Fibroblast of the conjunctiva (primary cell): ENCODE results near the gene VAMP1.
"Not testable (repeated sequence)": the region's sequence is repeated elsewhere in the genome, so short reads cannot be mapped to it uniquely, and the experiment has no call there.

ENCODE experiments used
- DNase-seq: peaks from one replicate; pipeline ENCODE4 v3.0.0-alpha.2; 2010; ENCODE audit warnings: low read depth

The VAMP1 gene

GRCh38 chr12:6451348-6452244, 18.9 kb downstream of the VAMP1 start, which contains the start of gene TAPBPL:
TSS of gene TAPBPL (plus strand) at chr12:6452042. CDS start at chr12:6452249, 207 bp downstream.
- DNase-seq, result peak; percentile 63

GRCh38 chr12:6450869-6451347, 19.6 kb downstream of the VAMP1 start:
- DNase-seq, result no peak

GRCh38 chr12:6450091-6450868, 20.2 kb downstream of the VAMP1 start:
- DNase-seq, result no peak

GRCh38 chr12:6444704-6445688, 25.5 kb downstream of the VAMP1 start, which contains the start of gene CD27:
TSS of gene CD27 (plus strand) at chr12:6444955. CDS start at chr12:6445096, 141 bp downstream.
- DNase-seq, result no peak

GRCh38 chr12:6444031-6444430, 26.4 kb downstream of the VAMP1 start:
- DNase-seq, result no peak

GRCh38 chr12:6443361-6443983, 27.0 kb downstream of the VAMP1 start:
- no peak for DNase-seq

- DNase-seq, result no peak
These were observed 27.6 kb downstream of the VAMP1 start for GRCh38 chr12:6442836-6443235.

- DNase-seq, result no peak
These were observed 30.1 kb downstream of the VAMP1 start for GRCh38 chr12:6440391-6440790.

GRCh38 chr12:6438345-6438744, 32.1 kb downstream of the VAMP1 start:
- DNase-seq, result no peak

- DNase-seq, result no peak
These were observed 32.9 kb downstream of the VAMP1 start for GRCh38 chr12:6437586-6437985.

- no peak for DNase-seq
These were observed 34.3 kb downstream of the VAMP1 start for GRCh38 chr12:6435961-6436715.

GRCh38 chr12:6434205-6435140, 36.0 kb downstream of the VAMP1 start:
- no peak for DNase-seq

- DNase-seq, result no peak
These were observed 37.5 kb downstream of the VAMP1 start for GRCh38 chr12:6432991-6433390.

- DNase-seq, result peak; percentile 97
These were observed 40.1 kb downstream of the VAMP1 start for GRCh38 chr12:6430124-6430989.

- no peak for DNase-seq
These were observed 42.2 kb downstream of the VAMP1 start for GRCh38 chr12:6428326-6428725.

- not testable (repeated sequence) for DNase-seq
These were observed 42.7 kb downstream of the VAMP1 start for GRCh38 chr12:6427796-6428195.

- no peak for DNase-seq
These were observed 43.4 kb downstream of the VAMP1 start for GRCh38 chr12:6426882-6427671.
